ENCODE data around the gene TST.

TST gene

GRCh38 chr22:37053310-37054055 lies 34.2 kb upstream of the TST start:
- DNase-seq (ENCODE audit: low spot score), result peak; percentile 35

GRCh38 chr22:37052386-37053309 lies 33.4 kb upstream of the TST start:
- no peak for DNase-seq (ENCODE audit: low spot score)

GRCh38 chr22:37051391-37052385 lies 32.4 kb upstream of the TST start, which contains the start of gene KCTD17:
Gene KCTD17 (plus strand): TSS chr22:37051742. CDS start chr22:37051761, 19 bp downstream.
- peak; percentile 42 for DNase-seq (ENCODE audit: low spot score)

- no peak for DNase-seq (ENCODE audit: low spot score)
These were observed 31.7 kb upstream of the TST start for GRCh38 chr22:37050913-37051312.

- DNase-seq (ENCODE audit: low spot score), result no peak
These were observed 30.0 kb upstream of the TST start for GRCh38 chr22:37049224-37049623.

- no peak for DNase-seq (ENCODE audit: low spot score)
These were observed 28.9 kb upstream of the TST start for GRCh38 chr22:37048133-37048532.

- DNase-seq (ENCODE audit: low spot score), result no peak
These were observed 27.8 kb upstream of the TST start for GRCh38 chr22:37047006-37047405.

- no peak for DNase-seq (ENCODE audit: low spot score)
These were observed 27.3 kb upstream of the TST start for GRCh38 chr22:37046589-37046988.

GRCh38 chr22:37045958-37046357 lies 26.7 kb upstream of the TST start:
- no peak for DNase-seq (ENCODE audit: low spot score)

GRCh38 chr22:37044634-37045625 lies 25.7 kb upstream of the TST start:
- no peak for DNase-seq (ENCODE audit: low spot score)

GRCh38 chr22:37043828-37044538 lies 24.7 kb upstream of the TST start:
- DNase-seq (ENCODE audit: low spot score), result no peak

GRCh38 chr22:37043209-37043827 lies 24.1 kb upstream of the TST start:
- DNase-seq (ENCODE audit: low spot score), result no peak

GRCh38 chr22:37039466-37039865 lies 20.2 kb upstream of the TST start:
- no peak for DNase-seq (ENCODE audit: low spot score)

GRCh38 chr22:37037669-37038068 lies 18.4 kb upstream of the TST start:
- no peak for DNase-seq (ENCODE audit: low spot score)

- no peak for DNase-seq (ENCODE audit: low spot score)
These were observed 17.6 kb upstream of the TST start for GRCh38 chr22:37036655-37037377.

- DNase-seq (ENCODE audit: low spot score), result no peak
These were observed 14.6 kb upstream of the TST start for GRCh38 chr22:37033605-37034430.

GRCh38 chr22:37032535-37033460 lies 13.6 kb upstream of the TST start:
- DNase-seq (ENCODE audit: low spot score), result no peak
